Measurements from ENCODE around the gene TRIM41.

- TF ChIP-seq YY1 (IDR thresholded peaks at IDR 0.05; ENCODE audit: insufficient read depth, insufficient read length) = no peak
- no peak for TF ChIP-seq ZNF274 (IDR thresholded peaks at IDR 0.05; ENCODE audit: low read depth, low read length)
Measured at GRCh38 chr5:181230551-181230950, 7.5 kb downstream of the TRIM41 start.
